Testis (tissue), 2 donors: Measurements from ENCODE around the gene P3H2.

Source experiments
- POLR2A ChIP-seq: fragments of 450-650 bp; IDR thresholded peaks from one replicate; pipeline ENCODE4 v1.6.1; 2017; ENCODE audit warnings: antibody characterized with exemption, mild to moderate bottlenecking, moderate library complexity
- TF ChIP-seq, protein P1 (sequence below), 3 experiments: fragments of 450-650 bp in 2 of 3; fragments of 200-600 bp in 1 of 3; sonication (generic) in 1 of 3; IDR thresholded peaks; one replicate each; pipeline ENCODE4 v1.5.1; 2016 to 2019; ENCODE audit warnings: antibody characterized with exemption in 3 of 3, mild to moderate bottlenecking in 2 of 3, moderate library complexity in 1 of 3

DNA sequence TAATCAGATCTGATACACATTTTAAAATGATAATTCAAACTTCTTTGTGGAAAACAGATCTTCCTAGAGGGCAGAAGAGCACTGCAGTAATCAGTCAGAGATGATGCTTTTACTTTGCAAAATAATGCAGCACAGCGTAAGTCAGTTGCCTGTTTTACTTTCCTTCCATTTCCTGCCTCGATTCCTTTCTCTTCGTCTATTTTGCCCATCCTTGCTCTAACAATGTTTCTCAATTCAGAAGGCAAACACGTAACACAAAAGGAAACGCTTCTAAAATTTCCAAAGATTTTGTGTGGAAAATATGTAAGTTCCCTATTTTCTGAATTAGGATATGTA lies 119.9 kb downstream of the P3H2 start:
- no peak for TF ChIP-seq POLR2A
- TF ChIP-seq, protein P1, sequence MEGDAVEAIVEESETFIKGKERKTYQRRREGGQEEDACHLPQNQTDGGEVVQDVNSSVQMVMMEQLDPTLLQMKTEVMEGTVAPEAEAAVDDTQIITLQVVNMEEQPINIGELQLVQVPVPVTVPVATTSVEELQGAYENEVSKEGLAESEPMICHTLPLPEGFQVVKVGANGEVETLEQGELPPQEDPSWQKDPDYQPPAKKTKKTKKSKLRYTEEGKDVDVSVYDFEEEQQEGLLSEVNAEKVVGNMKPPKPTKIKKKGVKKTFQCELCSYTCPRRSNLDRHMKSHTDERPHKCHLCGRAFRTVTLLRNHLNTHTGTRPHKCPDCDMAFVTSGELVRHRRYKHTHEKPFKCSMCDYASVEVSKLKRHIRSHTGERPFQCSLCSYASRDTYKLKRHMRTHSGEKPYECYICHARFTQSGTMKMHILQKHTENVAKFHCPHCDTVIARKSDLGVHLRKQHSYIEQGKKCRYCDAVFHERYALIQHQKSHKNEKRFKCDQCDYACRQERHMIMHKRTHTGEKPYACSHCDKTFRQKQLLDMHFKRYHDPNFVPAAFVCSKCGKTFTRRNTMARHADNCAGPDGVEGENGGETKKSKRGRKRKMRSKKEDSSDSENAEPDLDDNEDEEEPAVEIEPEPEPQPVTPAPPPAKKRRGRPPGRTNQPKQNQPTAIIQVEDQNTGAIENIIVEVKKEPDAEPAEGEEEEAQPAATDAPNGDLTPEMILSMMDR (IDR thresholded peaks at IDR 0.05): no peak
